Measurements from ENCODE around the gene TPR. TPM values are rescaled to one million over a fixed set of nuclear protein-coding genes. Genes with fewer than 3 reads are reported as not detected.

TPR gene
- polyA plus RNA-seq, 1 donor (not counting 4 experiments of a cell fraction or from before 2014, with no cell fraction given), result 46.8 TPM

DNA sequence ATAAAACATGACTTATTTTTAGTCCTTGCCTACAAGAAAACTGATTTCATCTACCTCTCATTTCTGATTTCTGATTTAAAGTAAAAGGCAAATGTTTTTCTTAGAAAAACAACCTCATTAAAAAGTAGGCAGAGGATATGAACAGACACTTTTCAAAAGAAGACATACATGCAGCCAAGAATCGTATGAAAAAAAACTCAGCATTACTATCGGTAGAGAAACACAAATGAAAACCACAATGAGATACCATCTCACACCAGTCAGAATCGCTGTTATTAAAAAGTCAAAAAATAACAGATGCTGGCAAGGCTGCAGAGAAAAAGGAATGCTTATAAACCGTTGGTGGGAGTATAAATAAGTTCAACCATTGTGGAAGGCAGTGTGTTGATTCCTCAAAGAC lies 16.8 kb upstream of the TPR start:
- no peak overlapping the region for H3K27ac ChIP-seq (ENCODE audit: control insufficient read depth, insufficient read depth, low read length)
- TF ChIP-seq, protein P1, sequence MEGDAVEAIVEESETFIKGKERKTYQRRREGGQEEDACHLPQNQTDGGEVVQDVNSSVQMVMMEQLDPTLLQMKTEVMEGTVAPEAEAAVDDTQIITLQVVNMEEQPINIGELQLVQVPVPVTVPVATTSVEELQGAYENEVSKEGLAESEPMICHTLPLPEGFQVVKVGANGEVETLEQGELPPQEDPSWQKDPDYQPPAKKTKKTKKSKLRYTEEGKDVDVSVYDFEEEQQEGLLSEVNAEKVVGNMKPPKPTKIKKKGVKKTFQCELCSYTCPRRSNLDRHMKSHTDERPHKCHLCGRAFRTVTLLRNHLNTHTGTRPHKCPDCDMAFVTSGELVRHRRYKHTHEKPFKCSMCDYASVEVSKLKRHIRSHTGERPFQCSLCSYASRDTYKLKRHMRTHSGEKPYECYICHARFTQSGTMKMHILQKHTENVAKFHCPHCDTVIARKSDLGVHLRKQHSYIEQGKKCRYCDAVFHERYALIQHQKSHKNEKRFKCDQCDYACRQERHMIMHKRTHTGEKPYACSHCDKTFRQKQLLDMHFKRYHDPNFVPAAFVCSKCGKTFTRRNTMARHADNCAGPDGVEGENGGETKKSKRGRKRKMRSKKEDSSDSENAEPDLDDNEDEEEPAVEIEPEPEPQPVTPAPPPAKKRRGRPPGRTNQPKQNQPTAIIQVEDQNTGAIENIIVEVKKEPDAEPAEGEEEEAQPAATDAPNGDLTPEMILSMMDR (optimal IDR thresholded peaks at IDR 0.05 in 1 of 3, IDR thresholded peaks at IDR 0.05 in 1 of 3, conservative IDR thresholded peaks at IDR 0.05 in 1 of 3; ENCODE audit: extremely low read depth in 1 of 3, insufficient read depth in 2 of 3, low read length in 3 of 3), result no peak
- TF ChIP-seq EZH2 (IDR thresholded peaks at IDR 0.05; ENCODE audit: low read length), result no peak
- no peaks in the 10 kb centered on the region for H3K9me3 ChIP-seq (ENCODE audit: control insufficient read depth, low read depth, low read length)
- FAIRE-seq (no peak), DNase-seq (ENCODE audit: low read depth, low spot score) (no peak)
- H3K9ac ChIP-seq (ENCODE audit: control insufficient read depth, extremely low read depth, insufficient read depth, low read length), result no peak overlapping the region
- no peaks in the 10 kb centered on the region for H3K9me1 ChIP-seq (ENCODE audit: control insufficient read depth, extremely low read depth, insufficient read depth, low read length)
- no peak overlapping the region for H3K4me3 ChIP-seq (ENCODE audit: control insufficient read depth in 2 of 3, extremely low read depth in 1 of 3, insufficient read depth in 2 of 3, low read depth in 1 of 3, low read length in 3 of 3)
- no peaks in the 10 kb centered on the region for H3K79me2 ChIP-seq (ENCODE audit: control insufficient read depth, insufficient read depth, low read length)
- no peaks in the 10 kb centered on the region for H3K27me3 ChIP-seq (ENCODE audit: control insufficient read depth, extremely low read depth, insufficient read depth, low read length)
- no peaks in the 10 kb centered on the region for H4K20me1 ChIP-seq (ENCODE audit: control insufficient read depth, extremely low read depth, insufficient read depth, low read length)
- no peaks in the 10 kb centered on the region for H3K4me1 ChIP-seq (ENCODE audit: control insufficient read depth, extremely low read depth, insufficient read depth, low read length)
- H3K36me3 ChIP-seq (ENCODE audit: control insufficient read depth in 2 of 2, extremely low read depth in 1 of 2, insufficient read depth in 2 of 2, low read length in 2 of 2), result peaks cover 2 to 9% of the 10 kb centered on the region in 2 experiments
- no peak overlapping the region for H2AFZ ChIP-seq (ENCODE audit: control insufficient read depth, low read length)
- H3K4me2 ChIP-seq (ENCODE audit: control insufficient read depth, extremely low read depth, insufficient read depth, low read depth, low read length), result no peak overlapping the region
- dilution Hi-C loops (cut with MboI; ENCODE audit: extremely low pct_ligation_motif_present, low sequenced_read_pairs), result no loop called here

GRCh38 chr1:186390925-186391324 lies 15.9 kb upstream of the TPR start:
- DNase-seq (ENCODE audit: low read depth, low spot score), result no peak
- Histone ChIP-seq H3K4me1 (ENCODE audit: control insufficient read depth, extremely low read depth, insufficient read depth, low read length) (no peaks in the 10 kb centered on the region), H3K4me2 (ENCODE audit: control insufficient read depth, extremely low read depth, insufficient read depth, low read depth, low read length) (no peak overlapping the region), H2AFZ (ENCODE audit: control insufficient read depth, low read length) (no peak overlapping the region), H3K9me1 (ENCODE audit: control insufficient read depth, extremely low read depth, insufficient read depth, low read length) (no peaks in the 10 kb centered on the region), H4K20me1 (ENCODE audit: control insufficient read depth, extremely low read depth, insufficient read depth, low read length) (no peaks in the 10 kb centered on the region), H3K4me3 (ENCODE audit: control insufficient read depth in 2 of 3, extremely low read depth in 1 of 3, insufficient read depth in 2 of 3, low read depth in 1 of 3, low read length in 3 of 3) (no peak overlapping the region), H3K27ac (ENCODE audit: control insufficient read depth, insufficient read depth, low read length) (no peak overlapping the region), H3K9me3 (ENCODE audit: control insufficient read depth, low read depth, low read length) (no peaks in the 10 kb centered on the region), H3K79me2 (ENCODE audit: control insufficient read depth, insufficient read depth, low read length) (no peaks in the 10 kb centered on the region), H3K27me3 (ENCODE audit: control insufficient read depth, extremely low read depth, insufficient read depth, low read length) (no peaks in the 10 kb centered on the region), H3K9ac (ENCODE audit: control insufficient read depth, extremely low read depth, insufficient read depth, low read length) (no peak overlapping the region), H3K36me3 (ENCODE audit: control insufficient read depth in 2 of 2, extremely low read depth in 1 of 2, insufficient read depth in 2 of 2, low read length in 2 of 2) (peaks cover 2 to 9% of the 10 kb centered on the region in 2 experiments)
- dilution Hi-C loops (cut with MboI; ENCODE audit: extremely low pct_ligation_motif_present, low sequenced_read_pairs), result no loop called here
- FAIRE-seq, result no peak
- no peak for TF ChIP-seq EZH2 (IDR thresholded peaks at IDR 0.05; ENCODE audit: low read length)
- TF ChIP-seq, protein P1 (optimal IDR thresholded peaks at IDR 0.05 in 1 of 3, IDR thresholded peaks at IDR 0.05 in 1 of 3, conservative IDR thresholded peaks at IDR 0.05 in 1 of 3; ENCODE audit: extremely low read depth in 1 of 3, insufficient read depth in 2 of 3, low read length in 3 of 3), result no peak

All from keratinocyte (primary cell).